Eye (tissue), 1 donor: Measurements from ENCODE around the gene RHCE.
"Not testable (repeated sequence)": the region's sequence is repeated elsewhere in the genome, so short reads cannot be mapped to it uniquely, and the experiment has no call there.

Experiments
- DNase-seq: peaks from one replicate; pipeline ENCODE4 v3.0.0-alpha.2; 2015

The RHCE gene

DNA sequence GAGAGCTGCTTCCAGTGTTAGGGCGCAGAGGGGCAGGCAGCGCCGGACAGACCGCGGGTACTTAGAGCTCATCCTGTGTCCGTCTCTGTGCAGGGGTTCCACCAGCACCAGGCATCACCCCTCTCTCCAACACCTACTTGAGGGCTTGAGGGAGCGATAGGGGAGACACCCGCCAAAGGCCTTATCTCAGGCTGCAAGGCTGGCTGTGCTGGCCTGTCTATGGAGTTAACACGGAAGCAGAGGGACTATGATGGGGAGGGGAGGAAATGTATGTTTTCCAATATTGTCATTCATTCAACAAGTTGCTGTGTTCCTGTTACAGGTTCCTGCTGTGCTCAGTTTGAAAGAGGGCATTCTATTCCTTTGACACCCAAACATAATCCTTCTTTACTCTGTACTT, at the start of gene RHCE:
Gene RHCE, minus strand, starts transcription at position 111 of the 400 bp plus-strand sequence. Its CDS starts 39 bp downstream, at position 72.
- not testable (repeated sequence) for DNase-seq

DNA sequence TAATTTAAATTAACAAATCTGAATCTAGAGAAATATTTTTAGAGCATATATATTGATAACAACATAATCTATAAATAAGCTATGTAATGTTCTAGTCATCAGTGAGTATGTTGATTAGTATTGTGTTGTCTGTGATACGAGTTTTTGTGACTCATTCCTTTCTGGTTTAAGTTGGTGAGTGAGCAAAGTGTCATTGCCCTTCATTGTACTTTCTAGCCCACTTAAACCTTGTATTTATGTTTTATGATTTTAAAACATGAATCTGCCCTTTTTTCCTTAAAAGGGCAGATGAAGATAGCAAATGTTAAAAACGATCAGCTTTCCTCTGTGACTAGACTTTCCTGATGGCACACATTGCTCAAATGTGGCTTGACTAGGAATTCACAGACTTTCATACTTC, 48.6 kb upstream of the RHCE start:
- no peak for DNase-seq

DNA sequence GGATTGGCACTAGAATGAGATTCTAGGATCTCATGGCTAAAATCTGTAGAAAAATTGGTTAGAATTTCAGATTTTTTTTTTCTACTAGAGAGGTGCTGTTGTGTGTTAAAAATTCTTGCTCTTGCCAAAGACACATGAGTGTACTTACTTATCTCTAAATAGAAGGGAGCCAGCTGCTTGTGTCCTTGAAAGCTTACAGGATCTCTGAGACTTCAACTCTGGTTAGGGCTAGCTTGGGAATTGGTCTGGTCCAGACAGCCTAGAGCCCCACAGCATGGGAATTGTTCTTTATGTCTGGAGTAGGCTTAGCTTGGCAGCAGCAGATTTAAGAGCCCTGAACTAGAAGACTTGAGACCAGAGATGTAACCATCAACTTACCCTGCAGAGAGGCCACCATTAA, 47.4 kb upstream of the RHCE start:
- no peak for DNase-seq

DNA sequence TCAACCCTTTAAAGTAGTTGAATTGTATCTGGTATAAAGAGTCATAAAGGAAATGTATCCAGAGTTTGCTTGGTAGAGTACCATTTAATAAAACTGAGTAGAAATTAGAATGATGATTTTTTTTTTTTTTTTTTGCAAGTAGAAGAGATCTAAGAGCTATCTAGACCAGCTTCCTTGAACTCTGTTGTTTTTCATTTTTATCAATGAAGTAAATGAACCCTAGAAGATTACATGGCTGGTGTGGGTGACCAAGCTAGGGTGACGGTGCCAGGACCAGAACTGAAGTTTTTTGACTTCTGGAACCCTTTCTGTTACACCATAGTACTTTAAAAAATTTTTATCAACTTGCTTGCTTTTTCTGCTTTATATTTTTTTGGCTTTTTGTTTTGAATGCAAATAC, 47.0 kb upstream of the RHCE start:
- DNase-seq, result no peak

DNA sequence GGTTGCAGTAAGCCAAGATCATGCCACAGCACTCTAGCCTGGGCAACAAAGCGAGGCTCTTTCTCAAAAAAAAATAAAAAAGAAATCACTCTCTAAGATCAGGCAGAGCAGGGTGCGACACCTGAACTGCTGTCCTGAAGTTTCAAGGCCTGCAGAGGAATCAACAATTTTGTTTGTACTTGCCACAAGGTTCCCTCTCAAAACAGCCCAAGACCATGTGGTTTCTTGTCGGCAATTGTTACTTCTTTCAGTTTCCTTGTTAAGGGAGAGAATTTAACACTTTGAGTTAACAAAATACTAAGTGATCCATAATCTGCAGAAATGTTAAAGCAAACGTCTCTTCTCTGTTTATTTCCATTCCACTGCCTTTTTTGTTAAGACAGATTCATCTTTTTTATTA, 46.6 kb upstream of the RHCE start:
- DNase-seq, result no peak

DNA sequence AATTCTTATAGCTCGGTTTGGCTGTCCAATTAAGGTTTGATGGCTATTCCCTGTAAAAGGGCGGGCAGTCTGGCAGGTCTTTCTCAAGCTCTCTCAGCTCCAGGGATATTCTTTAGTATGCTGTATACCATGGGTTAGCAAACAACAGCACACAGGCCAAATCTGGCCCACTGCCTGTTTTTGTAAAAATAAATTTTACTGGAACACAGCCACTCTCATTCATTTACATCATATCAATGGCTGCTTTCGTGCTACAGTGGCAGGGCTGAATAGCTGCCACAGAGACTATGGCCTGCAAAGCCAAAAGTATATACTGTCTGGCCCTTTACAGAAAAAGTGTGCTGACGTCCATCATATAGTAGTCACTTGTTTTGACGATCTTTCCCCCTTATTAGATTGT, 42.1 kb upstream of the RHCE start:
- no peak for DNase-seq

DNA sequence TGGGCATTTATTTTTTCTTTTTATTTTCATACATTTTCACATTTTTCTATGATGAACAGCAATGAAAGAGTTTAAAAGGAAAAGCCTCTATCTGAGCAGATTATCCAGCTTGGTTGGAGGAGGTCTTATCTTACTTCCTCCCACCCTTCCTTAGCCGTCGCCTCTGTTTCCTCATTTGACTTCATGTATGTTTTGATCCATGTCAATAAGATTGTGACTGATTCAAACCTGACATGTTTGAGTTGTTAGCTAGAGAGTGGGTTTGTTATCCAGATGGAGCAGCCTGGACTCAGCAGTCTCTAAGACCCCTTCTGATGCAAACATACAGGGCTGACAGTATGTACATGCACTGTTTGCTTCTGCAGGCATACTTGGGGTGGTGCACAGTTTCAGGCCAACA, 41.2 kb upstream of the RHCE start:
- DNase-seq, result no peak

DNA sequence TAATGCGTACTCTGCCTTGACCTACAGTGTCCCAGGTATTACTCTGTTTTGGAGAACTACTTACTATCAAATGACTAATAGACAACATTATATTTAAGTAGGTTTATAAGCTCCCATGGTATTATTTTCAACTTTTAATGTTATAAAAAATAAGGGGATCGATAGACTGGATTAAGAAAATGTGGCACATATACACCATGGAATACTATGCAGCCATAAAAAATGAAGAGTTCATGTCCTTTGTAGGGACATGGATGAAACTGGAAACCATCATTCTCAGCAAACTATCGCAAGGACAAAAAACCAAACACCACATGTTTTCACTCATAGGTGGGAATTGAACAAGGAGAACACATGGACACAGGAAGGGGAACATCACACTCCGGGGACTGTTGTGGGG, 40.2 kb upstream of the RHCE start:
- not testable (repeated sequence) for DNase-seq

DNA sequence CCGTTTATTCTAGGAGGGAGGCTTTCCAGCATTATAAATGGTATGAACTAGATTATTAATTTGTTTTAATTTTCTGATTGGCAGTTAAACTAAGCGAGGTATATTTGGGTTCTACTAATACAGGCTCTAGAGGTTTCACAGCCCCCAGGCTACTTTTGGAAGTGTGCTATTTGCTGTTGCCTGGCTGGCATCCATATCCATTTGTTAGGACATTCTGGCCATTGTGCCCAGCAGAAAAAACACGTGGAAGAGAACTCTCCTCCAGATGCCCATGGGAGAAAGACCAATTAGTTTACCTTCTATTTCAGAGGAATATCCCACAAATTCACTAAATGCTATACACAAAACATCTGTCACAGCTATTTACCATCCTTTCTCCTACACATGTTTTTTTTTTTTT, 39.4 kb upstream of the RHCE start:
- no peak for DNase-seq

DNA sequence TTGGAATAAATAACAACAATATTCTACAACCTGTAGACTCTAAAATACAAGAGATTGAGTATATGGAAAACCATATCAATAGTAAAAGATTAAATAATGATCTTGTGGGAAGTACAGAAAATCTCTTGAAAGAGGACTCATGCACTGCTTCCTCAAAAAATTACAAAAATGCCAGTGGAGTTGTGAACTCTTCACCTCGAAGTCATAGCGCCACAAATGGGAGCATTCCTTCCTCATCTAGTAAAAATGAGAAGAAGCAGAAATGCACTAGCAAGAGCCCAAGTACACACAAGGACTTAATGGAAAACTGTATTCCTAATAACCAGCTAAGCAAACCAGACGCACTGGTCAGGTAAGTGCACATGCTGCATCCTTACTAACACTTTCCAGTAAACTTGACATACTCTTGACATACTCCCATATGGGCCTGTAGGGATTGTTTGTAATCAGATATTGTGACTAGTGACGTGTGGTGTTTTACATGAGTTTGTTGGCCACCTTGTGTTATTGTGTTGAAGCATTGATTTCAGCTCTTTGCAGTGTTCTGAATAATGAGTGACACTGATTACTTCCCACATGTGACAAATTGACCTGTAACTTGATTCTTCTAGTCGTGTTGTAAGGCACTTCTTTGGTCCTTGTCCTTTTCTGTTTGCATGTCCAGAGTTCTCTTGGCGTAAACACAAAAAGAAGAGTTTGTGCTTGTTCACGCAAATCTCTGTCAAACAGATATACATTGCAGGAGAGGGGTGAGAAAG, 38.1 kb upstream of the RHCE start:
- no peak for DNase-seq

DNA sequence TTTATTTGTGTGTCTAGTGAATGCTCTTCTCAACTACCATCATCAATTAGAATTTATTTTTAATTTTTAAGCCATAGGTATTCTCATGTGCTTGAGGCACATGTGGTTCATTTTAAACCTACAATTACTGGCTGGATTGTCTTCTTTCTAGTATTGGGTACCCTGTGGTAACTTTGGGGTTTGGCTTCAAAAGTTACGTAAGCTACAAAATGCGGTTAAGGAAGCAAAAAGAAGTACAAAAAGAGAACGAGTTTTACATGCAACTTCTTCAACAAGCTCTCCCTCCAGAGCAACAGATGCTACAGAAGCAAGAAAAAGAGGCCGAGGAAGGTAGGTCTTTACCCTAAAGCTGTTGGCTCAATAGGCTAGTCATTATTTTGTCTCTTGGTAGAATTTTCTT, 35.9 kb upstream of the RHCE start:
- no peak for DNase-seq

DNA sequence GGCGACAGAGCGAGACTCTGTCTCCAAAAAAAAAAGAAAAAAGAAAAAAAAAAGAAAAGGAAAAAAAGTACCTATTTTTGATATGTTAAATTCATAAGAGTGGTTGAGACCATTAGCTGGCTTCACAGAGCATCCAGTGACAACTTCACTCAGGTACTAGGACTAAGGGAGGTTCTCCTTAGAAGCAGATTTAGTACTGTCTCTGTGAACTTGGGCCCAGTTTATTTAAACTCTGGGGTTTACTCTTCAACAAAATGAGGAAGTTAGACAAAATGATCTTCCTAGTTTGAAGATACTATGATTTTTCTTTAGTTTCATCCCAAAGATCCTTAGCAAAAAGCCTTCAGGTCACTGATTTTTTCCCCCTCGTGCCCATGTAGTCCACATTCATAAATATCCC, 31.3 kb upstream of the RHCE start:
- DNase-seq, result no peak

DNA sequence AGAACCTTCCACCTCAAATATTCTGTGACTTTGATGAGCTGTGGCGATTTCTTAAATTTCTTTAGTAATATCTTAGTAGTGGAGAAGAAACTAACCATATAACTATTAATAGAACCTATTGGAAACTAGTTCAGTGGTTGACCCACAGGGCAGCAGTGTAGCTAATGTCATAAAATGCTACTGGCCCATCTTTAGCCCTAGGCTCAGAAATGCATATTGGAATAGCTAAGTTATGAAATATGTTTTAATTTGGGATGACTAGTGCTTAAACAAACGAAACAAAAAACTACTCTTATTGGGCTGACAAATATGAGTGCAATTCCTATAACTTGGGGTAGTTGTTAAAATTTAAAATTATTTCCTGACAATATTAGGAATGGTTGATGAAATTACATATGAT, 30.3 kb upstream of the RHCE start:
- DNase-seq, result no peak

DNA sequence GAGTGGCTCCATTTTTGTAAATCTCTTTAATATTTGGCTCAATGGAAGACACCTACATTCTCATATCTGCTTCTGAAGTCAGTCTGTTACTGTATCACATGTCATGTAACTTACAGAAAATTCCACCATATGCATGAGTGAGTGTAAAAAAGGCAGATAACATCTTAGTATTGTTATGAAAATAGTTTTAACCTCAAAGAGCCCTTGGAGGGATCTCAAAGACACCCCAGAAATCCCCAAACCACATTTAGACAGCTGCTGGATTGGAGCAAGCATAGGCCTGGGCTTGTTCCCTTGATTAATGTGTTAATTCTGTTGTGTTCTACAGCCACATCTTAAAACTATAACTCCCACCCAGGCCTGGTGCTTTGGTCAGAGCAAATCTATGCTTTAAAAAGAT, 26.9 kb upstream of the RHCE start:
- DNase-seq, result no peak

DNA sequence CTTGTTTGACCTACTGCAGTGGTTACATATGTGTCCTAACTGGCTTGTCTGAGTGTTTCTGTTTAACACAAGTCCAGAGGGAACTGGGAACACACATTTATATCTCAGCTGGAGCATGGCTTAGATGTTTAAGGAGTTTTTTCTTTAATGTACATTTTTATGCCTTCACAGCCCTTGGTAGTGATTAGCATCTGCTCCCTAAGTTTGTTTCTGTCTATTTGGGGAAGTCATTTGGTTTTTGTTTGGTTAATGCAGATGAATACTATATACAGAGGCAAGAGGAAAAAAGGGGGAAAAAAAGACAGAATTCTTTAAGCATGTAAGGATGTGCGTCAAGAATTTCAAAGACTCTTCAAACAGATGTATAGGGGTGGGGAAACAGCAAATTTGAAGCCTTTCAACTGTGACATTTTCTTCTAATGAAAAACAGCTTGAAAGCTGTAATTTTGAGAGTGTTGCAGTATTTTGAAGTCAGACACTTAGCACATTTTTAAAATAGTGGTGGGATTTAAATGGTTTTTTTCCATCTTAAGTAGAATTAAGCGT, 25.4 kb upstream of the RHCE start:
- DNase-seq, result no peak

DNA sequence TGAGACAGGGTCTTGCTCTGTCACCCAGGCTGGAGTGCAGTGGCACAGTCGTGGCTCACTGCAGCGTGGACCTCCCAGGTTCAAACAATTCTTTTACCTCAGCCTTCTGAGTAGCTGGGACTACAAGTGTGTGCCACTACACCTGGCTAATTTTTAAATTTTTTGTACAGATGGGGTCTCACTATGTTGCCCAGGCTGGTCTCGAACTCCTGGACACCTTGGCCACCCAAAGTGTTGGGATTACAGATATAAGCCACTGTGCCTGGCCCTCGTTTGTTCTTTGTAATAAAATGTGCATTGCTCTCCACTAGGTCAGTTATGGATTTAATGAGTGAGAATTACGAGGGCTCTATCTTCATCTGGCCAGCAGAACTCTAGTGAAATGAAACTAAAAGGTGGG, 24.0 kb upstream of the RHCE start:
- not testable (repeated sequence) for DNase-seq

DNA sequence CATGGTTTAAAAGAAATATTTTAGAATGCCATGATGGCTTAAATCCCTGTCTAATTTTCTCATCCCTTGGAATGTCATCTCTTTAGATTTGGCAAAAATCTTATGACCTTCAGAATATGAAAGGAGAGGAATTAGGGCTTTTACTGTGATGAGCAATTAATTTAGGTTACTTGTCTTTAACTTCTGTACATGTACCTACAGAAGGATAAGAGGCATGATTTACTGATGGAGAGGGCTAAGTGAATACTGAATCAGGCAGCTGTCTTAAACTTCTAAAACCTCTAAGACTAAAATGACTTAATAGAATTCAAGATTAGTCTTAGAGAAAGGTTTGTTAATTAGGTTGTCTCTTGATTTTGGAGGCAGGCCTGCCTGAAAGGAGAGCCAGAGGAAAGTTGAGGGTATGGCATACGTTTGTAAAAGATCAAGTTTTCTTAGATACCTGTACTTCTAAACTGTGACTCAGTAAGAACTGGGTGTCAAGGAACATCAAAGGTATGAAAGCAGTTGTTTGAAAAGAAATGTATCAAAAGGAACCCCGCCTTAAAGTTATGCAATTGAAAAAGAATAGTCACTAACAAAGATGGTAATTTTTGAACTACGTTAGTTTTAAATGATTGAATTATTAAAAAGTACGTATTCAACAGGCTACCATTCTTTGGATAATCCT, 22.5 kb upstream of the RHCE start:
- no peak for DNase-seq

DNA sequence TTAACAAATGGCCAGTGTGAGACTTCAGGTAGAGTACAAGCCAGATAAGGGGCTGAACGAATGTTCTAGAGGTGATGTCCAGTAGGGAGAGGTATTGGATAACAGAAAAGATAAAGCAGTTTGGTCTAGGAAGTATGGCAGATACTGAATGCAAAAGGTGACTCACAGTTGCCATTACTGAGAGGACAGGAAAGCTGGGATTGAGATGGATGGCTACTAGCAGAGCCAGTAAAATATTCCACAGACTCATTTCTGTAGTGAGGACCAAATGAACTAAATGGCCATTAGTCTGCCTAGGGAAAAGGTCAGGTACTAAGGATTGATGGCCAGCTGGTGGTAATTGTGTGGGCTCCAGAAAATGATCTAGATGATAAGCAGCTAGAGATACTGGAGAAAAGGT, 21.6 kb upstream of the RHCE start:
- DNase-seq, result no peak

DNA sequence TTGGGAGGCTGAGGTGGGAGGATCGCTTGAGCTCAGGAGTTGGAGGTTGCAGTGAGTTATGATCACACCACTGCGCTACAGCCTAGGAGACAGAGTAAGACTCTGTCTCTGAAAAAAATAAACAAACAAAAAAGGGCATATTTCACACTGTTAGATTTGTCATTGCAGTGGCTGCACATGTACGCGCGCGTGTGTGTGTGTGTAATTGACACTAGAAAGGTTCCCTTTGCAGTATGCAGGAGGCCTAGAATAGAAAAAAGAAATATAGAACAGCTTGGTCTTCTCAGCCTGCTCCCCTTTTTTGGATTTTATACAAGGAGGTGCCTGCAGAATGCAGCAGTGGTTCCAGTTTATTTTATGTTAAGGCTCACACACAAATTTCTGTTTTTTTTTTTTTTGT, 18.7 kb upstream of the RHCE start:
- DNase-seq, result no peak

DNA sequence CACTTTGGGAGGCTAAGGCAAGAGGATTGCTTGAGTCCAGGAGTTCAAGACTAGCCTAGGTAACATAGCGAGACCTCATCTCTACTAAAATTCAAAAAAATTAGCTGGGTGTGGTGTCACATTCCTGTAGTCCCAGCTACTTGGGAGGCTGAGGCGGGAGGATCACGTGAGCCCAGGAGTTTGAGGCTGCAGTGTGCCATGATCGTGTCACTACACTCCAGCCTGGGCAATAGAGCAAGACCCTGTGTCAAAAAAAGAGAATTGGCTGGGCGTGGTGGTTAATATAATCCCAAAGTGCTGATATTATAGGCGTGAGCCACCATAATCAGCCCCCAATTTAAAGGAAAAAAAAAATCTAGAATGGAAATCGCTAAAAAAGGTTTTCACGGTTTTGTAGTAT, 17.0 kb upstream of the RHCE start:
- DNase-seq, result no peak

DNA sequence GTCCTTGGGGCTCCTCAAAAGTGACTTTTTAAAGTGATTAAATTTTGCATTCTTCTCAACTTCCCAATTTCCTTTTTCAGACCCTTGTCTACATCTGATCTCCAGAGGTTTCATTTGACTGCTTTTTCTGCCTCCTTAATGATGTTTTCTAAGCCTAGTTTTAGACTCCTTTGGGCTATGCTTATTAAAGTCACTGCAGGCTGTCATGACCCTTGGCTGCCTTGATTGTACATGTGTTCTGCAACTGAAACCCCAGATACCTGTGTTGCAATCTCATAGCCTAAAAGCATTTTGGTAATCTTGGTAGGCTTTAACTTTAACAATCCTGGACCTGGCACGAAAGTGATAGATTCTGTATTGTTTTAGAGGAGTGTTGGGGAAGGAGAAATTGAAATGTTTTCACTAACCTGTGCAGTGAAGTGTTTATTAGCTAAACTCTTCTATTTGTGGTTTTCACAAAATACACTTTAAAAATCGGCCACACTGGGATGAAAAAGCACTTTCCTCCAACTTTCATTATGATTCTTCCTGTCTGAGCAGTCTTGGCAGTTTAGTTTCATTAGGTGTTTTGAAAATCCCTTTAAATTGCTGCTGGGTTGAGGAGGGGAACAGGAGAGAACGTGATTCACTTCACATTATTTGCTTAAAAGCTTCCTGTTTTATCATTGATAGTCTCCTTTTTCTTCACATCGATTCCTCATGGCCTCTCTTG, 14.9 kb upstream of the RHCE start:
- DNase-seq, result no peak

DNA sequence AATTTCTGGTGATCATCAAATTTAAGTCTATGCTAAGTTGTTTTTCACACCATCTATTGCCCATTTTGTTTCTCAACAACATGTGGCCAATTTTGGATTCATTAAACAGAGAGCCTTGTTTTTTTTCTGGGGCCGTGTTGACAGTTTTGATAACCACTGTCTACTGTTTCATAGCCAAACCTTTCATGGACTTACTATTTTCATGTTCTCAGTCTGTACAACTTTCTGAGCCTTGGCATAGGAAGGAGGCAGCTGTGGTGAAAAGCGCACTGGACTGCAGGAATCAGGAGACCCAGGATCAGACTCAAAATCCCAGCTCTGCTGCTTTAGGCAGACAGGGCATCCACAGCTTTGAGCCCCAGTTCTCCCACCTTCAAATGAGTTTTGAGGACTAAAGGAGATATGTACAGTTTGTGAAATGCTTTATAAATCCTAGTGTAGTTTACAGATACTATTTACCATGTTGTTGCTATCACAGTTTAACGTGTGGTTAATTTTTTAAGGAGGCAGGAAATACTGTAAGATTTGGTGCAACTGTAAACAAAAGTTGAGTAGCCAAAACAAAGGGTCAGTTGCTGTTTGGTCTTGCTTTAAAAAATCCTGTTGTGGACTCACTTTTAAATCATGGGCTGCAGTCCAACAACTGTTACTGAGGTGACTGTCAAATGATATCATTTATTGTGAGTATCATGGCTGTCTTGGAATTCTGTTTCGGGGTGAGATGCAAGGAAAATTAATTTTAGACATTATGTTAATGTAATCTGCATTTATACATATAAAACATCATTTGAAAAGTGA, 13.0 kb upstream of the RHCE start:
- no peak for DNase-seq
